Caco-2 (cell line): Measurements from ENCODE around the gene TAF8. TPM values are rescaled to one million over a fixed set of nuclear protein-coding genes. Genes with fewer than 3 reads are reported as not detected.
"Not testable (repeated sequence)": the region's sequence is repeated elsewhere in the genome, so short reads cannot be mapped to it uniquely, and the experiment has no call there.

Source experiments
- Bru-seq: library from RNA; stranded (reverse); fragments of 400-500 nt; gene quantifications from one replicate; lab custom pipeline; 2021; lab: Mats Ljungman, UMichigan
- BruChase-seq, 2 experiments: library from RNA; stranded (reverse); fragments of 400-500 nt; gene quantifications; one replicate each; lab custom pipeline; 2021; lab: Mats Ljungman, UMichigan
- BruUV-seq: library from RNA; stranded (reverse); fragments of 400-500 nt; replicated peaks from 2 replicates; lab custom pipeline; 2021; lab: Mats Ljungman, UMichigan
- CTCF ChIA-PET: fragments of 300-600 bp; sonication (Branson Sonifier 250); formaldehyde crosslinking; loops from one replicate; lab custom pipeline; 2022; ENCODE audit warnings: antibody characterized with exemption; lab: Charles Lee
- POLR2A ChIA-PET: fragments of 300-600 bp; sonication (Branson Sonifier 250); formaldehyde crosslinking; loops from one replicate; lab custom pipeline; 2022; ENCODE audit warnings: antibody characterized with exemption; lab: Charles Lee
- DNase-seq, 2 experiments: peaks; one replicate each; pipeline versions ENCODE4 v3.0.0 to v3.0.0-alpha.2; 2020 to 2022
- H3K27me3 ChIP-seq: replicated peaks from 2 replicates; pipeline ENCODE4 v1.6.0; 2011; ENCODE audit warnings: low read length; ENCODE audit not compliant: control insufficient read depth, insufficient read depth
- H3K36me3 ChIP-seq: 2 replicates; pipeline ENCODE4 v1.5.1; 2011; ENCODE audit warnings: low read length; ENCODE audit not compliant: control insufficient read depth, insufficient read depth
- H3K4me1 ChIP-seq: fragments of 250-450 bp; sonication (Bioruptor Pico); 2 replicates; pipeline ENCODE4 v1.5.1; 2020; ENCODE audit warnings: mild to moderate bottlenecking
- H3K4me3 ChIP-seq: 2 replicates; pipeline ENCODE4 v1.5.1; 2011; ENCODE audit warnings: low read depth, mild to moderate bottlenecking, control low read depth, low read length
- H3K9me3 ChIP-seq: fragments of 250-450 bp; sonication (Bioruptor Pico); 2 replicates; pipeline ENCODE4 v1.5.1; 2020; ENCODE audit warnings: mild to moderate bottlenecking, moderate library complexity
- H3K27ac Mint-ChIP-seq: one replicate; pipeline ENCODE4 v1.8.0; 2022; ENCODE audit warnings: mixed read lengths; ENCODE audit not compliant: unreplicated experiment
- H3K27me3 Mint-ChIP-seq: one replicate; pipeline ENCODE4 v1.8.0; 2022; ENCODE audit warnings: mixed read lengths; ENCODE audit not compliant: insufficient read depth, unreplicated experiment
- H3K36me3 Mint-ChIP-seq: one replicate; pipeline ENCODE4 v1.8.0; 2022; ENCODE audit warnings: mild to moderate bottlenecking, mixed read lengths; ENCODE audit not compliant: insufficient read depth, unreplicated experiment
- H3K4me1 Mint-ChIP-seq: one replicate; pipeline ENCODE4 v1.8.0; 2022; ENCODE audit warnings: low read depth, mixed read lengths; ENCODE audit not compliant: unreplicated experiment
- H3K4me3 Mint-ChIP-seq: one replicate; pipeline ENCODE4 v1.8.0; 2022; ENCODE audit warnings: mild to moderate bottlenecking, moderate library complexity, mixed read lengths; ENCODE audit not compliant: unreplicated experiment
- H3K9me3 Mint-ChIP-seq: one replicate; pipeline ENCODE4 v1.8.0; 2022; ENCODE audit warnings: mixed read lengths; ENCODE audit not compliant: unreplicated experiment
- intact Hi-C: fragments of 100-400 bp; cut with micrococcal nuclease; formaldehyde crosslinking; loops from one replicate; pipeline ENCODE4 v1.10.0; 2022; ENCODE audit not compliant: unreplicated experiment
- long read RNA-seq: library from polyadenylated mRNA; stranded (forward); transcript quantifications from one replicate; pipeline ENCODE4 v2.0.0, GENCODE V29; 2022
- total RNA-seq: library from RNA; stranded (reverse); gene quantifications from 2 replicates; pipeline ENCODE4 v1.2.3, GENCODE V29; 2022
- TF ChIP-seq, protein P1 (sequence below), 2 experiments: fragments of 200-600 bp in 1 of 2; IDR thresholded peaks; 1 replicate in 1 of 2; 2 replicates in 1 of 2; pipeline versions ENCODE4 v1.5.1 to v1.8.0; 2011 to 2022; ENCODE audit warnings: antibody characterized with exemption in 1 of 2, control low read depth in 1 of 2, inconsistent platforms in 1 of 2, low read depth in 1 of 2, low read length in 1 of 2, mild to moderate bottlenecking in 1 of 2, moderate library complexity in 1 of 2; ENCODE audit not compliant: insufficient read depth in 1 of 2, severe bottlenecking in 1 of 2, unreplicated experiment in 1 of 2

Gene TAF8
- total RNA-seq (35.0 and 37.7 TPM in 2 replicates), Bru-seq, nascent RNA (percentile 74 among the genes with signal in this experiment), BruChase-seq, experiment 1, labeled RNA remaining after a 2-hour chase (percentile 81 among the genes with signal in this experiment), BruChase-seq, experiment 2, labeled RNA remaining after a 6-hour chase (percentile 77 among the genes with signal in this experiment)
- long read RNA-seq, partial matches to known transcripts = 3 of 12 reads
- long read RNA-seq, other reads (novel, unspliced or antisense) = 6 of 12 reads

- no peaks in the 10 kb centered on the region for H3K9me3 Mint-ChIP-seq
- H3K4me1 Mint-ChIP-seq = no peaks in the 10 kb centered on the region
- Histone ChIP-seq H3K4me3 (peak within 1 kb of the TSS; percentile 71), H3K9me3 (no peaks in the 10 kb centered on the region), H3K36me3 (peaks cover 2% of the 10 kb centered on the region), H3K27me3 (no peaks in the 10 kb centered on the region), H3K4me1 (peaks cover 14% of the 10 kb centered on the region; the same call in 1 of the 2 replicates)
- ChIA-PET CTCF (interaction anchor here (0.5 to 2.1 kb wide), 10 partner anchors 21 to 732 kb away, joined by 3 to 13 read pairs (median 4); partner anchors contain the start of genes BYSL, MED20, TOMM6 and USP49), POLR2A (interaction anchor here (0.6 to 1.3 kb wide), 9 partner anchors 9 to 978 kb away, joined by 3 to 9 read pairs (median 3); partner anchors contain the start of genes BYSL, C6orf132, MED20 and OARD1)
- H3K4me3 Mint-ChIP-seq = peak within 1 kb of the TSS; percentile 95
- H3K27me3 Mint-ChIP-seq = no peaks in the 10 kb centered on the region
- TF ChIP-seq, protein P1, sequence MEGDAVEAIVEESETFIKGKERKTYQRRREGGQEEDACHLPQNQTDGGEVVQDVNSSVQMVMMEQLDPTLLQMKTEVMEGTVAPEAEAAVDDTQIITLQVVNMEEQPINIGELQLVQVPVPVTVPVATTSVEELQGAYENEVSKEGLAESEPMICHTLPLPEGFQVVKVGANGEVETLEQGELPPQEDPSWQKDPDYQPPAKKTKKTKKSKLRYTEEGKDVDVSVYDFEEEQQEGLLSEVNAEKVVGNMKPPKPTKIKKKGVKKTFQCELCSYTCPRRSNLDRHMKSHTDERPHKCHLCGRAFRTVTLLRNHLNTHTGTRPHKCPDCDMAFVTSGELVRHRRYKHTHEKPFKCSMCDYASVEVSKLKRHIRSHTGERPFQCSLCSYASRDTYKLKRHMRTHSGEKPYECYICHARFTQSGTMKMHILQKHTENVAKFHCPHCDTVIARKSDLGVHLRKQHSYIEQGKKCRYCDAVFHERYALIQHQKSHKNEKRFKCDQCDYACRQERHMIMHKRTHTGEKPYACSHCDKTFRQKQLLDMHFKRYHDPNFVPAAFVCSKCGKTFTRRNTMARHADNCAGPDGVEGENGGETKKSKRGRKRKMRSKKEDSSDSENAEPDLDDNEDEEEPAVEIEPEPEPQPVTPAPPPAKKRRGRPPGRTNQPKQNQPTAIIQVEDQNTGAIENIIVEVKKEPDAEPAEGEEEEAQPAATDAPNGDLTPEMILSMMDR (IDR thresholded peaks at IDR 0.05; ENCODE audit: insufficient read depth in 1 of 2, low read depth in 1 of 2, low read length in 1 of 2, severe bottlenecking in 1 of 2, unreplicated experiment in 1 of 2) = no peak
- DNase-seq = peak; percentile 92 to 93
- intact Hi-C loops = no loop called here
- BruUV-seq = TSS peak; percentile 57
- H3K27ac Mint-ChIP-seq = peak within 1 kb of the TSS; percentile 98
- H3K36me3 Mint-ChIP-seq = peaks cover 34% of the 10 kb centered on the region
These were observed at the start of gene TAF8 for GRCh38 chr6:42050297-42051267. TSS of gene TAF8 (plus strand) at chr6:42050524. CDS start at chr6:42050542, 18 bp downstream.

DNA sequence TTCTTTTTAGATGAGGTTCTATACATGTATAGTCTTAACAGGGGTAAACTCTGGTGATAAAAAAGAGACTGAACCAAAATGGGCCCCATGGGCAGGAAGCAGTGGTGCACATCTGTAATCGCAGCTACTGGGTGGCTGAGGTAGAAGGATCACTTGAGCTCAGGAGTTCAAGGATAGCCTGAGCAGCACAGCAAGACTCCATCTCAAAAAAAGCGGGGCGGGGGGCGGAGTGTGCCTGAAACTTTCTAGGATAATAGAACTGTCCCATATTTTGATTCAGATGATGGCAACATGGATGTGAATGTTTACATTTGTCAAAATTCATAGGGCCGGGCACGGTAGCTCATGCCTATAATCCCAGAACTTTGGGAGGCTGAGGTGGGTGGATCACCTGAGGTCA is 48.8 kb upstream of the TAF8 start:
- no peaks in the 10 kb centered on the region for H3K36me3 ChIP-seq
- H3K9me3 Mint-ChIP-seq = no peaks in the 10 kb centered on the region
- H3K9me3 ChIP-seq = no peaks in the 10 kb centered on the region
- no peaks in the 10 kb centered on the region for H3K27me3 ChIP-seq
- CTCF ChIA-PET = interaction anchor here (0.6 kb wide), 1 partner anchor 8 kb away, joined by 3 read pairs; no protein-coding TSS in a partner anchor
- no peaks in the 10 kb centered on the region for H3K36me3 Mint-ChIP-seq
- BruUV-seq = no TSS peak
- no peaks in the 10 kb centered on the region for H3K4me1 Mint-ChIP-seq
- no peak for DNase-seq
- POLR2A ChIA-PET = no interaction called here
- no peaks in the 10 kb centered on the region; the same call in 1 of the 2 replicates for H3K4me1 ChIP-seq
- intact Hi-C loops = no loop called here
- H3K4me3 ChIP-seq = no peak overlapping the region
- TF ChIP-seq, protein P1 (IDR thresholded peaks at IDR 0.05; ENCODE audit: insufficient read depth in 1 of 2, low read depth in 1 of 2, low read length in 1 of 2, severe bottlenecking in 1 of 2, unreplicated experiment in 1 of 2) = no peak
- no peak overlapping the region for H3K27ac Mint-ChIP-seq
- H3K27me3 Mint-ChIP-seq = no peaks in the 10 kb centered on the region
- H3K4me3 Mint-ChIP-seq = no peak overlapping the region

DNA sequence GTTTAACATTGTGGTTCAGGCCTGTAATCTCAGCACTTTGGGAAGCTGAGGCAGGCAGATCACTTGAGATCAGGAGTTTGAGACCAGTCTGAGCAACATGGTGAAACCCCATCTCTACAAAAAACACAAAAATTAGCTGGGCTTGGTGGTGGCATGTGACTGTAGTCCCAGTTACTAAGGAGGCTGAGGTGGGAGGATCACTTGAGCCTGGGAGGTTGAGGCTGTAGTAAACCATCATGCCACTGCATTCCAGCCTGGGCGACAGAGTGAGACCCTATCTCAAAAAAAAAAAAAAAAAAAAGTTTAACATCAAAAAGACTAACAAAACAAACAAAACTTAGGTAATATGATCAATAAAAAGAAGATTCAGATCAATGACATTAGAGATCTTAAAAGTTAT is 46.7 kb upstream of the TAF8 start:
- H3K9me3 Mint-ChIP-seq, H3K4me1 Mint-ChIP-seq, CTCF ChIA-PET: not testable (repeated sequence)

More for the DNA sequence above, 46.7 kb upstream of the TAF8 start:
- H3K4me3 Mint-ChIP-seq, DNase-seq, BruUV-seq, H3K27me3 ChIP-seq, H3K9me3 ChIP-seq, H3K4me1 ChIP-seq, H3K36me3 ChIP-seq, H3K27me3 Mint-ChIP-seq, H3K4me3 ChIP-seq, H3K27ac Mint-ChIP-seq, POLR2A ChIA-PET, intact Hi-C loops, H3K36me3 Mint-ChIP-seq: not testable (repeated sequence)
